GM10266 (cell line): ENCODE data around the gene MORN2.

ENCODE experiments used
- DNase-seq: peaks from one replicate; pipeline ENCODE4 v3.0.0; 2012; ENCODE audit errors: extremely low spot score
- TF ChIP-seq, protein P1 (sequence below): IDR thresholded peaks from 2 replicates; pipeline ENCODE4 v1.5.1; 2012; ENCODE audit warnings: mild to moderate bottlenecking, low read depth; ENCODE audit not compliant: control insufficient read depth, insufficient read depth; ENCODE audit errors: missing control alignments

The MORN2 gene

DNA sequence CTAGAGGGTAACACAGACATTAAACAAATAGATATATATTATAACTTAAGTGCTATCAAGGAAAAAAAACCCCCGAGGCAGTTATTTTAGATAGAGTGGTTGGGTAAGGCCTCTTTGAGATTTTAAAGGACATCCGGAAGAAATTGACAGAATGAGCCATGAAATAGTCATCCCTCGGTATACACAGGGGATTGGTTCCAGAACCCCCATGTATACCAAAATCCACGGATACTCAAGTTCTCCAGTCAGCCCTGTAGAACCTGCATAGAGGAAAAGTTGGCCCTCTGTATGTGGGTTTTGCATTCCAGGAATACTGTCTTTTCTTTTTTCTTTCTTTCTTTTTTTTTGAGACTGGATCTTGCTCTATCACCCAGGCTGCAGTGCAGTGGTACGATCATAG, 2.0 kb upstream of the MORN2 start:
- TF ChIP-seq, protein P1, sequence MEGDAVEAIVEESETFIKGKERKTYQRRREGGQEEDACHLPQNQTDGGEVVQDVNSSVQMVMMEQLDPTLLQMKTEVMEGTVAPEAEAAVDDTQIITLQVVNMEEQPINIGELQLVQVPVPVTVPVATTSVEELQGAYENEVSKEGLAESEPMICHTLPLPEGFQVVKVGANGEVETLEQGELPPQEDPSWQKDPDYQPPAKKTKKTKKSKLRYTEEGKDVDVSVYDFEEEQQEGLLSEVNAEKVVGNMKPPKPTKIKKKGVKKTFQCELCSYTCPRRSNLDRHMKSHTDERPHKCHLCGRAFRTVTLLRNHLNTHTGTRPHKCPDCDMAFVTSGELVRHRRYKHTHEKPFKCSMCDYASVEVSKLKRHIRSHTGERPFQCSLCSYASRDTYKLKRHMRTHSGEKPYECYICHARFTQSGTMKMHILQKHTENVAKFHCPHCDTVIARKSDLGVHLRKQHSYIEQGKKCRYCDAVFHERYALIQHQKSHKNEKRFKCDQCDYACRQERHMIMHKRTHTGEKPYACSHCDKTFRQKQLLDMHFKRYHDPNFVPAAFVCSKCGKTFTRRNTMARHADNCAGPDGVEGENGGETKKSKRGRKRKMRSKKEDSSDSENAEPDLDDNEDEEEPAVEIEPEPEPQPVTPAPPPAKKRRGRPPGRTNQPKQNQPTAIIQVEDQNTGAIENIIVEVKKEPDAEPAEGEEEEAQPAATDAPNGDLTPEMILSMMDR = no peak
- no peak for DNase-seq

- DNase-seq = no peak
- TF ChIP-seq, protein P1 = no peak
Measured at GRCh38 chr2:38875227-38875575, 575 bp upstream of the MORN2 start.

DNA sequence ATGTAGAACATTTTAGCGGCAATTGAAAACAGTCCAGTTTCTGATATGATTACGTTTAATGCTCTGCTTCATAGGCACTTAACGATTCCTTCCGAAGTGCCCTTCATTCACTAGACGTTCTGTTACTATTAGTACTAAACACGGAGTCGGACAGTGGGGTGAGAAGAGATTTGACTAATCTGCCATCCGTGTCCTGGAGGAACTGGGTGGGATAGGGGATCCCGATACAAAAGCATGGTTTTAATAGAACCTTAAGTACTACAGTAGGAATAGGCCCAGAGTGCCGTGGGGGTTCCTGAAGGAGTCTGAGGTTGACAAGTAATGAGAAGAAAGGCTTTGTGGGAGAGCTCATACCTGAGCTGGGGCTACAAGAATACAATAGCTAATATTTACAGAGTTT, 631 bp downstream of the MORN2 start:
- TF ChIP-seq, protein P1 = no peak
- DNase-seq = no peak

DNA sequence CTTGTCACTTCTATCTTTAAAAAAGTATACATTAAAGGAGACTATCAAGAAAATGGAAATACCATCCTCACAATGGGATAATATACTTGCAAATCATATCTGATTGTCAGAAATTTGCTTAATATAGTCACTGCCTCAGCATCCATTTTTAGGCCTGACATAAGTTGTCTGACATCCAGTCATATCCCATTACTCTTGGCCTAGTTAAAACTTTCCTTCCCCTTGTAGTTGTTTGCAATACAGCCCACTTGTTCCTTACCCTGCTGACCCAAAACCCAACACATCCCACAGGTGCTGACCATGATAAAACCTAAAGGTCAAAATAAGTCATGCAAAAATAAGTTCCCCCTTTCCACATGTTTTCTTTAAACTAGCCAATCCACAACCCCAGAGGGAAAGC, 10.3 kb downstream of the MORN2 start:
- no peak for DNase-seq
- TF ChIP-seq, protein P1 = no peak

DNA sequence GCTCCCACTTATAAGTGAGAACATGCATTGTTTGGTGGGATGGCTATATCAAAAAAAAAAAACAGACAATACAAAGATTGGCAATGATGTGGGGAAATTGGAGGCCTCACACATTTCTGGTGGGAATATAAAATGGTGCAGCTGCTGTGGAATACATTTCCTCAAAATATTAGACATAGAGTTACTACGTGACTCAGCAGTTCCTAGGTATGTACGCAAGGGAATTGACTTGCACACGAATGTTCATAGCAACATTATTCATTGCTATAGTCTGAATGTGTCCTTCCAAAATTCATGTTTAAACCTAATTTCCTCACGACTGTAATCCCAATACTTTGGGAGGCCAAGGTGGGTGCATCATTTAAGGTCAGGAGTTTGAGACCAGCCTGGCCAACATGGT, 11.6 kb downstream of the MORN2 start:
- DNase-seq = no peak
- TF ChIP-seq, protein P1 = no peak

GRCh38 chr2:38887902-38888554, 12.3 kb downstream of the MORN2 start:
- TF ChIP-seq, protein P1 = no peak
- no peak for DNase-seq

GRCh38 chr2:38889045-38889444, 13.3 kb downstream of the MORN2 start:
- TF ChIP-seq, protein P1 = no peak

More at GRCh38 chr2:38889045-38889444, 13.3 kb downstream of the MORN2 start:
- no peak for DNase-seq
